ENCODE measurements around the gene RFX3.

RFX3 gene

DNA sequence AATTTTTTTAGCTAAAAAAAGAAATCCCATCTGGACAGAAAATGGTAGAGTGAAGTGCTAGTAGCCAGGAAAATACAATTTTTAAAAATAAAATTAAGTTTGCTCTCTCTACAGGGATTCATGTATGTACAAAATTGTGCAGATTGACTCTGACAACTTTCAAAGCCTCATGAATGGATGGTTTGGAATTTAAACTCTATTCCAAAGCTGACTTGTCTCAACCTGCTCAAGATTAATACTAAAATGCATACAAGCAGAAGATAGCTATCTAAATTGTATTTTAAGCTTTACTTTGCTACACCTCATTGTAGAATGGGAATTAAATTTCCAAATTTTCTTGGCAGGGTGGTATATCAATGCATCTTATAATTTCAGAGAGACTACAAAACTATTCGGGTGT lies 257.6 kb downstream of the RFX3 start:
- DNase-seq = no peak

DNA sequence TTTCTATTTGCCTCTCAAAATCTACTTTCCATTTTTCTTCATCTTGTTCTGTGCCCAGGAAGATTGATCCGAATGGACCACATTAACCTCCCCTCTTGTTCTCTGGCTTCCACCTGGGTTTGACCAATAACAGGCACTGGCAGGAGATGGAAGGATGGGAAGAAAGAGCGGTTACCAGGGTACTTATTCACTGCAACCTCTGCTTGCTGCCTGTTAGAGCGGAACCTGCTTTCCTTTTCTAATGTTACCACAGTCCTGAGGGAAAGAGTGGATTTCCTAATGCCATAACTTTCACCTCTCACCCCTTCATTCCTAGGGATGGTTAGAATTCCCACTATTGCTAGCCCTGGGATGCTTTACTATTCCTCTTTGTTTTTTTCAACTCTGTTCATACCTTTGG lies 262.1 kb downstream of the RFX3 start:
- DNase-seq = no peak

DNA sequence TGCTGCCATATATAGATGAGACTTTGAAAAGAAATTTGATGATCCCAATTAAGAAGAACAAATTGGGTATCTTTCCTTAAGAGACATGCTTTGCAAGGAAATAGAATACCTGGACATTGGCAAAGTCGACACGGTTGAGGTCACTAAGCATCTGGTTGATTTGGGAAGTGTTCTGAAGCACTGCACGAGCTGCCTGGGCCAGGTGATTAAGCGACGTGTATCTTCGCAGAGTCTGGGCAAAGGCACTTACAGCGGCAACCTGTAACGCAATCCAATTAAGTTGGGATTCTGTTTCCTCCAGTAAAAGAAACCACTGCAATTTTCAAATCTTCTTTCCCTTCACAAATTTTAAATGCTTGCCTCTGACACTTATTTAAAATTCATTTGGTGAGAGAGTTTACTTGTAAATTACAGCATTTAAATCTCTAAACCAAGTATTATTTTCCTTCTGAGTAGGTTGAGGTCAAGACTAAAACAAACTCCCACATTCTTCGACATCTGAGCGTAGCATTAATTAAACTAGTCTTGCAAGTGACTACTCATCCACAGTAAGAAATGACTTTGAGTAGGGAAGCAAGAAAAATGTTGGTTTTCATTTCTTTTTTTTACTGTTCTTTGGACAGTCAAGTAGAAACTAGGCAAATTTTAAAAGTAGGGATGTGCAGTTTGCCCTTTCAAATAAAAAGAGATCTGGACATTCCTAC lies 262.8 kb downstream of the RFX3 start:
- DNase-seq = no peak

- no peak for DNase-seq
Measured at GRCh38 chr9:3261484-3261883, 264.3 kb downstream of the RFX3 start.

DNA sequence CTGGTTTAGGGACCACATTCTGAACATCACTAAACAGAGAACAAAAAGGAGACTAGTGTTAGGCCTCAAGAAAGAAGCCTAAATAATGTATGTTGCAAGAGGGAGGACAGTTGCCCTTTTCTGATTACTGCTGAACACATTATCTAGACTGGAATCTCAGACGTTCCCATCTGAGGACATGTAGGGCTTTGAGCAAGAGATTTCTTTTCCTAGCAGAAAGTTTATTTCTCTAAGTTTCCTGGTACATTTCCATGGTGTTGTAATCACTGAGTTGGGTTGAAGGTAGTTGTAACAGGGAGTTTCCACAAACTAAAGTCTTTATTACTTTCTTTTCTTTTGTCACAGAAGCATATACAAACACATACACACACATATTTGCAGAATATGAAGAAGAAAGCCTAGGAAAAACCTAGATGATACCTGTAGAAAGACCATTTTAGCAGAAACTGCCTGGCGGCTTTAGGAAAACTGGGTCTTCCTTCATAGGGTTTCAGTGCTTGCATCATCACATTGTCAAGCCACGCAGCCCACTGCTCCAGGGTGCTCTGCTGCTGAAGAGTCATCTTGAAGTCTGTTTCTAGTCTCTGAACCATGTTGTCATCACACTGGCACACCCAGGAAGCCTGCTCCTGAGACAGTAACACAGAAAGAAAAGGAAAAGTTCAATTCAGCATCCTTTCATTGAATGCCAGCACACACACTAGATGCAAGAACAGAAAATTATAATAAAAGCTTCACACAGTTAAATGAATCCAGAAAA lies 269.1 kb downstream of the RFX3 start:
- no peak for DNase-seq

DNA sequence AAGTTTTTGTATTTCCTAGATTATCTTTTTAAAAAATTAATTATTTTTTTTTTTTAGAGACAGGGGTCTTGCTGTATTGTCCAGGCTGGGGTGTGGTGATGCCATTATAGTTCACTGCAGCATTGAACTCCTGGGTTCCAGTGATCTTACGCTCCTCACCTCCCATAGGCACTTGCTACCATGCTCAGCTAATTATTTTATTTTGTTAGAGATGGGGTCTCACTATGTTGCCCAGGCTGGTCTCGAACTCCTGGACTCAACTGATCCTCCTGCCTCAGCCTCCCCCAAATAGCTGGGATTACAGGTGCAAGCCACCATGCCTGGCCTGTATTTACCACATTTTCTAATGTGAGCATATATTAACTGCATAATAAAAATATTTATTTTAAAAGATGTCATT lies 274.5 kb downstream of the RFX3 start:
- DNase-seq = no peak

DNA sequence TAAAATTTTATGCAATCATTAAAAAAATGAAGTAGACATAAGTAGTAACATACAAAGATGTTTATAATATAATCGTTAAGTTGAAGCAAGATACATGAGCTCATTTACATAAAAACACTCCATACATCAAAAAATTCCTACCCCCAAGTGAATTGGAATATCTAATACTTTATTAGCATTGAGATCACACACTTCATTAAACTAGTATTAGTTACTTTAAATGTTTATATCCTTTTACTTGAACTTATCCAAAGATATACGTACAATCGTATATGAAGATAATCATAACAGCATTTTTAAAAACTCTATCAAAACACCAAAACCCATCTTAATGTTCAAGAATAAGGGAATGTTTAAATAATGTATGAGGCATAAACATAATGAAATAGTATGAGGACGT lies 275.1 kb downstream of the RFX3 start:
- DNase-seq = no peak

DNA sequence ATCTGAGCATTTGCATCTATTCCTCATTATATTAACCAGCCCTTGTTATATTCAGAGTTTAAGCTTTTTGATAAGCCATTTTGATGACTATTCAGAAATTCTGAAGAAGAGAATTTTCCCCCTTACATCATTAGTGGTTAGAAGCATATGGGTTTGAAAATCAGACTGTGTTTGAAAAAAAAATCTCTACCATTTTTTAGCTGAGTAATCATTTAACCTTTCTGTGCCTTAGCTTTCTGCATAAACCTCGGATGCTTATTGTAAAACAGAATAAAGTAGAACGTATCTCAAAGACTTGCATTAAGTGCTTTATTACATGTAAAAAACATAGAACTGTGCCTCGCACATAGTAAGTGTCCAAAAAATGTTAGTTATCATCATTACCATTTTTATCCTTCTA lies 278.6 kb downstream of the RFX3 start:
- no peak for DNase-seq

DNA sequence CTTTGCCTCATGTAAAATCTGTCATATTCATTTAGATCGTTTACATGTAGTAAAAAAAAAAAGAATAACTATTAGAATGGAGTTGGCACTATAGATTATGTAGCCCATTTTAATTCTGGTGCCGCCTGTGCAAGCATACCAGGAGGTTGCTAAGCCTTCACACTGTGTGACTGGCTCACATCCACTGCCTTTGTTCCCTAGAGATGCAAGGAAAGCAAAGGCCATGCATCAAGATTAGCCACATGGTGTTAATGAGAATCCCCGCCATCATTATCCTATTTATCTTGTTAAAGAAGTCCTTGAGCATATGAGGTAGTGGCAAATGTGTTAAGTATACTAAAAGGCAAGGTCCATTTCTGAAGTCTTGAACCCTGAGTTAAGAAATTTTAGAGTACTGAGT lies 279.6 kb downstream of the RFX3 start:
- DNase-seq = no peak

GRCh38 chr9:3244963-3245653 lies 280.7 kb downstream of the RFX3 start:
- peak; percentile 22 for DNase-seq

- DNase-seq = no peak
Measured at GRCh38 chr9:3243683-3244082, 282.1 kb downstream of the RFX3 start.

DNA sequence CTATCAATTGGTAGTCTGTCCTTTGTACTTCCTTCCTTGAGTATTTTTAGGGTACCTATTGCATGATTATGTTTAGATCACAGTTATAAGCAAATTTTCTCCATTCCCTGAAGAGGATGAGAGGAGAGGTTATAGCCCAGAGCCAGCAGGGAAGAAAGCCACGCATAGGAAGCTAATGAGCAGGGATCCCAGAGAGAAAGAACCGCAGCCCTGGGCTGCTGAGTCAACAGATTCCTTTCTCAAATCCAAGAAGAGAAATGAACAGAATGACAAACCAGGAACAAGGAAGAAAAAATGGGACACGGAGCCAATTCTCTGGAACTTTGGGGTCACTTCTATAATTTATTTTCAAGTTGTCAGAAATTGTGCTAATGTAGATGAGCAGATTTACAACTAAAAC lies 284.5 kb downstream of the RFX3 start:
- DNase-seq = no peak

DNA sequence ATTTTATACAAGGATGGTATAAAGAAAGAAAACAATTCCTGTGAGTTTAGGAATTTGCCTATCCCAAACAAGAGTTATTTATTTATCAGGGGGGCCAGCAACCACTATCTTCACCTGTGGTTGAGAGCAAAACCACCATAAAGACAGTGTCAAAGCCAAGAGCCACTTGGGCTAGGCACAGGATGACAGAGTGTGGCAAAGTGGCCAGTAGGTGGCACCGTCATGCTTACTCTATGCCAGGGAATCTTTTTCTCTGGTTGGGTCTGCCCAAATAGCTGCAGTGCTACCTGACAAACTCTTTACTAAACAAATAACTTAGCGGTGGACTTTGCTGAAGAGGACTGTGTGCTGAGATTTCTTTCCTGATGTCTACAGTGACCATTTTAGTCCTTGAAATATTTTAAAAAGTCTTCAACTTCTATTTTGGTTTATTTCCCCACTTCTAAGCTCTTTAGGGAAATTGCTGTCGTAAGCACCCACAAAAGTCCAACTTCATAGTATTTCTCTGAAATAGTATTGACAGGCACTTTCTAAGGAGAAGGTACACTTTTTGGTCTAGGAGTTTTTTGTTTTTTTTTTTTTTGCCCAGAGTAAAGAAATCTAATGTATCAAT lies 285.0 kb downstream of the RFX3 start:
- peak; percentile 33 for DNase-seq

- no peak for DNase-seq
Measured at GRCh38 chr9:3239240-3239639, 286.6 kb downstream of the RFX3 start.

- no peak for DNase-seq
Measured at GRCh38 chr9:3238236-3238635, 287.6 kb downstream of the RFX3 start.

DNA sequence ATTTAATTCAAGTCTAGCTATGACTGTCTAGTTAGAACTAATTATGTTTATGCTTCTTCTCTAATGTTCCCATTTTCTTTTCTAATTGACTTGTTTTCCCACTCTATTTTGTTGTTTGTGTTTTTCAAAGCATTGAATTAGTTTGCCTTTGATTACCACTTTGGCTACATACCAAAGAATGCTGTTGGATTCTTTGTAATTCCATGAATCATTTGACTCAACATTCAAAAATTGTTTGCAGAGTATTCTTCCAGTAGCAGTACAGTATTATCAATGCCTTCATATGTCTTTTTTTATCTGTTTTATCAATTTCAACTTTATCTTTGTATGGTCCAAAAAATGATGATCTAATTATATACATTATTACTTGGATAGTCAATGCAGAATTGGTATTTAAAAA lies 288.7 kb downstream of the RFX3 start:
- no peak for DNase-seq

DNA sequence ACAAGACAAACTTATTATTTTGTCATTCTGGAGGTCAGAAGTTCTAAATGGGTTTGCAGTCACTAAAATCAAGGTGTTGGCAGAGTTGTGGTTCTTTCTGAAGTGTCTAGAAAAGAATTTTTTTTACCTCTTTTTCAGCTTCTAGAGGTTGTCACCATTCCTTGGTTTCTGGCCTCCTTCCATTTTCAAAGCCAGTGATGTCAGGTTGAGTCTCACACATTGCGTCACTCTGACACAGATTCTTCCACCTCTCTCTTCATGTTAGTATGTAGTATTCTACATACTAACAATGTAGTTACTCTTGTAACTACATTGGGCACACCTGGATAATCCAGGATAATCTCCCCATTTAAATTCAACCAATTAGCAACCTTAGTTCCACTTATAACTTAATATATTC lies 290.3 kb downstream of the RFX3 start:
- no peak for DNase-seq

- DNase-seq = no peak
Measured at GRCh38 chr9:3224931-3225330, 300.9 kb downstream of the RFX3 start.

GRCh38 chr9:3215658-3216057 lies 310.1 kb downstream of the RFX3 start:
- DNase-seq = no peak

DNA sequence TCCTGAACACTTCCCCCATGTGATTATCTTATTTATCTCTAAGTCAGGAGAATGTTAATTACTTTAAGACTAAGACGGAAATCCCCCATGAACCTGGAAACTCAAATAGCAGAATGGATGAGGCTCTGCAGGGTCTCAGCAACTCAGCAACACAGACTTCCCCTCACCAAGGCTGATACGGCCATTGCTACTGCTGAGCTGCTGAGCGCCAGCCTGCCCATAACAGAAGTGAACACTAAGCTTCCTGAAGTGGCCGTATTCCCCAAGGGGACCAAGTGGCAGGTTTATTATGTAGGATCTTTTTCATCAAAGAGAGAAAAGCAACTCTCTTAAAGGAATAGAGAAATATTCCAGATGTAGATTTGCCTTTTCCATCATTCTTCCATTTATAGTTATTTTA lies 311.1 kb downstream of the RFX3 start:
- DNase-seq = no peak

- no peak for DNase-seq
Measured at GRCh38 chr9:3205421-3206095, 320.2 kb downstream of the RFX3 start.

DNA sequence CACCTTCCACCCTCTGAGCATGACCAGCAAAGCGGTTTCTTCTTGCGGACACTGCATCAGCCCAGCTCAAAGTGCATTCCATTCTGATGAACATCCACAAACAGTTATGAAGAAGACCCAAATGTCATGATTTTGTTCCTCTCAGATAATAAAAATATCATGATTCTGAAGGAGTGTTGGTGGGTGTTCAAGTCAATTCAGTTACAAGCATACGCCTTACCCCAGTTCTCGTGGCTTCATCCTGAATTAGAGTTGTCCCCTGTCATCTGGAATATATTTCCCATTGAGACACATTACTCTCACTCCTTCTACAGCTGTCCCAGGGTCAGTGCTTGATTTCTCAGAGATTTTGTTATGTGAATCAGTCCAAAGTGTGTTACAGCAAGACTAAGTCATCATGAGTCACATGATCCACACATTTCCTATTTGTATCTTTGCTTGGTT lies 325.4 kb downstream of the RFX3 start:
- no peak for DNase-seq

GRCh38 chr9:3193791-3194190 lies 332.0 kb downstream of the RFX3 start:
- no peak for DNase-seq

All from GF-D8 (cell line).